ENCODE results near the gene COX6B2.

Gene COX6B2

DNA sequence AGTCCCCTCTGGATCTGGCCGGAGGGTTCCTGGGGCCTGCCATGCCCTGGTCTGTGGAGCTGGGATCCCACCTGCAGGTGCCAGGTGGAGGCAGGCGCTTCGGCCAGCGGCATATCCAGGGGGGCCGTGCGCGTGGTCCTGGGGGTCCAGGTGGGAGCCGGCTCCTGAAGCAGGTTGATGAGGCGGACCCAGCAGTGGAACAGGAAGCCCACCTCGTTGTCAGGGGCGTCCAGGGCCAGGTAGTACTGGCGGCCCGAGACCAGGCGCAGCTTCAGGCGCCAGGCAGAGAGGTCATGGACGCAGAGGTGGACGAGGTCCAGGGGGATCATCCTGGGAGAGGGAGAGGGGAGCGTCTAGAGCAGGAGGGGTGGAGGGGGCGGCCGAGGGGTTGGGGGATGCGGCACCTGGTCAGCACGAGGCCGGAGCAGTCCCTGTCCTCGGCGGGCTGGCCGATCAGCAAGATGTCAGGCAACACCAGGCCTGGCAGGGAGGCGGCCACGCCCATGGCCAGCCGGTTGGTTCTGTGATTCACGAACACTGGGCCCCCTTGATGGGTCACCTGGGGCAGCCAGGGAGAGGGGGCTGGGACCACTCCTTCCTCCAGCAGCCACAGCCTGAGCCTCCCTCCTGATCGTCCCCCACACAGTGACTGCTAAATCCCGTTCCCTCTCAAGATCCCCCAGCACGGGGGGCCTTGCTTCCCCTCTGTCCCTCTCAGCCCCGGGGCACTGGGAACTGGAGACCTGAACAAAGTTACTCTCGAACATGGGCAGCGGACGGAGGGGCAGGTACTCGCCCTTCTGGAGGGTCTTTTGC is 7.9 kb upstream of the COX6B2 start:
- no peak for DNase-seq (ENCODE audit: low read depth)

DNA sequence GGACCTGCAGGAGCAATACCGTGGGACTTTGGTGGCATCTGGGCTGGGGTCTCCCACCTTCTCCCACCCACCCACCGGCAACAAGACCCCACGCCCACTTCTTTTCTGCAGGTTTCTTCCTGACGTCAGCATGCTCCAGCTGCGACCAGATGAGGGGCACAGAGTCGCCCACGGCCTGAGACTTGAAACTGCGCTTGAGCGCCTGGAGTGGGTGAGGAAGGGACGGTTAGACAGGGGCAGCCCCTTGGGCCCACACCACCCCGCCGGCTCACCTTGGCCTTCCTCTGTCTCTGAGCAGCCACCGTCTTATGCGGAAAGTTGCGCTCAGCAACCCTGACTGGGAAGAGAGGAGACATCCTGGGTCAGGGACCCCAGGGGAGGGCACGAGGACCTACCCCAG is 6.4 kb upstream of the COX6B2 start:
- DNase-seq (ENCODE audit: low read depth): no peak

DNA sequence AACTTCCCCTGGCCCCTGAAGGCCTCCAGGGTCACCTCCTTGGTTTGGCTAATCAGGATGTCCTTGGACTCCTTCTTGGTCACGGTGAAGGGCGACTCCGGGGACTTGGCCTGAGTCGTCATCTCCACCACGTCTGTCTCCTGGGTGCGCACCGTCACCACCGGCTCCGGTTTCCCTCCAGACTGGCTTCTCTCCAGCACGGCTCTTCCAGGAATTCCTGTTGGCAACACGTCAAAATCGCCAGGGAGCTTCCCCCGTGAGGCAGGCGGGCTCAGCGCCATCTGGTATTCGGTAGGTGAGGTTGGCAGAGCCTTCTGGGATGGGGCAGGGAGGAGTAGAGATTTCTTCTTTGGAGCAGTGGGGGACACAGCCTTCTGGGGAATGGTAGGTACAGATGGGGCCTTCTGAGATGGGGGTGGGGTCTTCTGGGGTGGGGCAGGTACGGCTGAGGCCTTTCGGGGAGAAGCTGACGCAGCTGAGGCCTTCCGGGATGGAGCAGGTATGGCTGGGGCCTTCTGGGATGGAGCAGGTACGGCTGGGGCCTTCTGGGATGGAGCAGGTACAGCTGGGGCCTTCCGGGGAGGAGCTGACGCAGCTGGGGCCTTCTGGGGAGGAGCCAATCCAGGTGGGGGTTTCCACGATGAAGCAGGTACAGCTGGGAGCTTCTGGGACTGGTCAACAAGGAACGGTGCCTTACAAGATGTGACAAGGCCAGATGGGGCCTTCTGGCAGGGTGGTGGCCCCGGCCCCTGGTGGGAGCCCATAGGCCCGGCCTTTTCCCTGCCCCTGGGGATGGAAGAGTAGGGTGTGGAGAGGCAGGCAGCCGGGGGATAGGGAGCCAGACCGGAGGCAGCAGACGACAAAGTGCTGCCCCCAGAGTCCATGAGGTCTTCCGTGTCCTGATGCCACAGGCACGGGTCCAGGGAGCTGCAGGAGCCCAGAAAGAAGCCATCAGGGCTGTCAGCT is 4.7 kb upstream of the COX6B2 start:
- no peak for DNase-seq (ENCODE audit: low read depth)

DNA sequence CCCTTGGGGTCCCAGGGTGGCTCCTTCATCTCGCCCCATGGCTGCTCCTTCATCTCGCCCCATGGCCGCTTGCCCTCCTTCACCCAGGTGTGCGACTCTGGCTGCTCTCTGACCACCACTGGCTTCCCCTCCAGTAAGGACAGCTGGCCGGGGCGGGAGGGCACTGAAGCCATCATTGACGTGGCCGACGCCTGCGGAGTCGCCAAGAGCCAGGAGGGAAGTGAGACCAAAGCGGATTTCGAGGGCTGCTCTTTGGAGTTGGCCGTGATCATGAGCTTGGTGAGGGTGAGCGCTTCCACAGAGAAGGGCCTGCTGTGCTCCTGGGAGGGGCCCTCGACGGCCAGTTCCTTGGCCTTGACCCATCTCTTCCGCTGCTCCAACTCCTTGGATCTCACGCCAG is 4.0 kb upstream of the COX6B2 start:
- no peak for DNase-seq (ENCODE audit: low read depth)

DNA sequence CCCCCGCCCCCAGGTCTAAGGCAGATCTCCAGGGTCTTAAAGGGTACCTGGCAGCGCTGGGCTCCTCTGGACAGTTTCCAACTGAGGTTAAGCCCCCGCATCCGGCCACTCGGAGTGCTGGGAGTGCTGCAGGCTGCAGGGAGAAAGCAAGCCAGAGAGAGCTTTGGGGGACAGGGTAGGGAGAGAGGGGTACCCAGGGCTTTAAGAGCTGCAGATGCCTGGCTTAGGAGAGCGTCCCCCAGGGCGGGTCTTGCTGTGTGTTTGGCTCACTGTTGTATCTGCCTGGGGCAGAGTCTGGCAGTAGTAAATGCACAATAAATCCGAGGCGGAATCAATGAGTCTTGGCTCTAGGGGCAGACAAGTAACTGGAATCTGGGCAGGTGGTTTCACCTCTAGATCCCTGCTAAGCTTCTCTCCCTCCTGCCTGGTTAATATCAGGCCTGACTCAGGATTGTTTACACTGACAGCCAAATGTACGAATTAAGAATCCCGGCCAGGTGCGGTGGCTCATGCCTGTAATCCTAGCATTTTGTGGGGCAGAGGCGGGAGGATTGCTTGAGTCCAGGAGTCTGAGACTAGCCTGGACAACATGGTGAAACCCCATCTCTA is 798 bp upstream of the COX6B2 start:
- DNase-seq (ENCODE audit: low read depth): no peak

DNA sequence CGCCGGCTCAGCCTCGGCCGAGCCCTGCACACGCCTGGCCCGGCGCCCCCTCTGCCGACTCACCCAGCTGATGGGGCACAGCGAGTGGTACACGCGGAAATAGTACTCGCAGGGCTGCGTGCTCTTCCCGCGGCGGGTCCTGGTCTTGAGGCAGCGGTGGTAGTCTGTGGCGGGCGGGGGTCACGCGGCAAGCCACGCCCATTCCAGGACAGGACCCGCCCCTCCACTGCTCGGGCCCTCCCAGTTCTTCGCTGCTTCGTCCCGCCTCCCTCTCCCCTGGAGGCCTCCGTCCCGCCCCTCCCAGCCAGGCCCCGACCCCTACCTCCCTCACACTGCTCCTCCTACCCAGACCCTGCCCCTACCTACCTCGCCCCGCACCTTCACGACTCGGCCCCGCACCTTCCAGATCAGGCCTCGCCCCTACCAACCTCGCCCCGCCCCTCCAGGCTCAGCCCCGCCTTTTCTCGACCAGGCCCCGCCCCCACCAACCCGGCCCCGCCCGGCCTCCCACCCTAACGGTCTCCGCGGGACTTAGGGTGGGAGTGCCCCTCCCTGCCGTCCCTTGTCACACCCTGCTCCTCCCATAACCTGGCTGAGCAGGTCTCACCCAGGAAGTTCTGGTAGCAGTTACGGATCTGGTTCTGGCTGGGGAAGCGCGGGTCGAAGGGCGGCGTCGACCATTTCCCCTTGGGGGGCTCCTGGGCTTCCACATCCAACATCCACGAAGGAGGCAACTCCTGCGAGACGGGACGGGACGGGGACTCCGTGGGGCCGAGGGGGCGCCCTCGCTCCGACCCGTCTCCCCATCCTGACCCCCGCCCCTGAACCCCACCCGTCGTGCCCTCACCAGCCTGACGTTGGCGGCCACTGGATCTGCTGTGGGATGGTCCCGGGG is 469 bp downstream of the COX6B2 start:
- DNase-seq (ENCODE audit: low read depth): no peak

DNA sequence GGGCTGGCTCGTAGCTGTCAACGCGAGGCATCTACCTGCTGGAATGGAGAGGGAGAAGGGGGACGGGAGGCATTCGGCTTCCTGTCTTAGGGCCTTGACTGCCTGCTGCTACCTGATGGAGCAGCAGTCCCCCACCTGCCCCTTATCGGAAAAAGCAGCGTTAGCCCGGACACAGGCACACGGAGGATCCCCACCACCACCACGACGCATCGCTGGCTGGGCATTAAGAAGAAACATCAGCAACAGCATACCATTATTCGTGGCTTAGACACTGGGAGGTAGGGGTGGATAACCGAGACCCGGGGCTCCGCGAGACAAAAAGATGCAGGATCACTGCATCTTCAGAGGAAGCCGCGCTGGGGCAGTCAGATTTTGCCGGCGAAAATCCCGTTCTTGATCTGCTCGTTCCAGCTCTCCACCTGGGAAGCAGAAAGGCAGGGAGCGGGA is 1.1 kb downstream of the COX6B2 start:
- DNase-seq (ENCODE audit: low read depth): no peak

DNA sequence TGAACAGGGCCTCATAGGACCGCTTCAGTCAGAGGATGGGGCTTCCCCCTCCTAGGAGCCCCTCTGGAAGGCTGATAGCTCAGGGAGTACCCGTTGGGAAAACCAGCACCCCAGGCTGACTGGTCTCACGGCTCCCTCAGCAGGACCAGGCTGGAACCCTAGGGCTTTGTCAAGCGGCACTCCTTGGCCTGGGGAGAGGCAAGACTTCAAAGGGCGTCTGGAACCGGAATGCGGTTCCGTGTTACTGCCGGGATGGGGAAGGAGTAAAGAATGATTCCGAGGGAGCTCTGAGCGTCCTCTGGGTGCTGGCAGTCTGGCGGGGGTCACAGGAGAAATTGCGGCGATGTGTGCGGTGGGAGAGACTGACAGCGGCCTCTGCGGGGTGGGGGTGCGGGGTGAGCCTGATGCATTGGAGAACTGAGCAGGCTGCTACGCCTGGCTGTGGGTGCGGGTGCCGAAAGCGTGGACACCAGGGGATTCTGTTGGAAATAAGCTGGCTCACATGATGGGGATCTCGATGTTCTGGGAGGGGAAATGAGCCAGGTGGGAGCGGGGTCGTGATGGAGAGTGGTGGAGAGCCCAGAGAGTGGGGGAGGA is 1.9 kb downstream of the COX6B2 start:
- DNase-seq (ENCODE audit: low read depth): no peak

DNA sequence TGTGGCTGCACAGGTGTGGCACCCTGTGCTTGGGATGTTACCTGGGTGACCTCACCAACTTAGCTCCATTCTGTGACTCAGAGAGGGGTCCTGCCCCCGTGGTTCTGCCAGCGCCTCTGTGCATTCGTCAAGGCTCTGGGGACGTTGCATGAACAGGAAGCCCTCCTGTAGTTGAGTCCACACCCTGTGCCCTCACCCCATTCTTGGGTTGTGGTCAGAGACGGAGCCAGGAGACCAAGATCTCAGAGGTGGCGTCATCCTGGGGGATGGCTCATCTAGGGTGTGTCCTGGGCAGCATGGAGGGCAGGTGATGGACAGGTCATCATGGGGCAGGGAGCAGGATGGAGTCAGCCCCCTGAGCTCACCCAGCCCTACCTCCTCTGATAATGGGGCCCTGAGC is 2.5 kb downstream of the COX6B2 start:
- no peak for DNase-seq (ENCODE audit: low read depth)

DNA sequence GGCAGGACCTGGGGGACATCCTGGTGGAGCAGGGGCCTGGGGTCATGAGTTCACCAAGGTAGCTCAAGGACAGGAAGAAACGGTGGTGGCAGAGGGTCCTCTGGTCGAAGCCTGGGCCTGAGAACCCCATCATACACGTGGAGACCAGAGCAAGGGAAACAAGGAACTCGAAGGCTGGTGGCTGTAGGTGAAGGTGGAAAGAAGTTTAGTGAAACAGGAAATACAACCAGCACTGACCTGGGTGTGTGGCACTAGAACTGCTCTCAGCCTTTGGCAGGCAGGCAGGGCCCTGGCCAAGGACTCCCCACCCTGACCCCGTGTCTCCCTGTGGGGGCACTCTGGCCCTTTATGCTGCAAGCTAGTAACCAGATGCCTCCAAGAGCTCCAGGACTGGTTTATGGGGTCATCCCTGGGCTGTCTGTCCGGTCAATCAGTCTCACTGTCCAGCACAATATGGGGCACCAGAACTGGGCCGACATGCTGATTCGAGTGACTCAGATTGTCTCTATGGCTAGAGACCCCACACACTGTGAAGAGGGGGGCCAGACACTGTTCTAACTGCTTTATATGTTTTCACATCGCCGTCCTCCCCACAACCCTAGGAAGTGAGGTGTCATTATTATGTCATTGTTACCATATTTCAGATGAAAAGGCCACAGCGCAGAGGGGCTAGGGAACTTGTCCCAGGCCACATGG is 3.8 kb downstream of the COX6B2 start:
- no peak for DNase-seq (ENCODE audit: low read depth)

DNA sequence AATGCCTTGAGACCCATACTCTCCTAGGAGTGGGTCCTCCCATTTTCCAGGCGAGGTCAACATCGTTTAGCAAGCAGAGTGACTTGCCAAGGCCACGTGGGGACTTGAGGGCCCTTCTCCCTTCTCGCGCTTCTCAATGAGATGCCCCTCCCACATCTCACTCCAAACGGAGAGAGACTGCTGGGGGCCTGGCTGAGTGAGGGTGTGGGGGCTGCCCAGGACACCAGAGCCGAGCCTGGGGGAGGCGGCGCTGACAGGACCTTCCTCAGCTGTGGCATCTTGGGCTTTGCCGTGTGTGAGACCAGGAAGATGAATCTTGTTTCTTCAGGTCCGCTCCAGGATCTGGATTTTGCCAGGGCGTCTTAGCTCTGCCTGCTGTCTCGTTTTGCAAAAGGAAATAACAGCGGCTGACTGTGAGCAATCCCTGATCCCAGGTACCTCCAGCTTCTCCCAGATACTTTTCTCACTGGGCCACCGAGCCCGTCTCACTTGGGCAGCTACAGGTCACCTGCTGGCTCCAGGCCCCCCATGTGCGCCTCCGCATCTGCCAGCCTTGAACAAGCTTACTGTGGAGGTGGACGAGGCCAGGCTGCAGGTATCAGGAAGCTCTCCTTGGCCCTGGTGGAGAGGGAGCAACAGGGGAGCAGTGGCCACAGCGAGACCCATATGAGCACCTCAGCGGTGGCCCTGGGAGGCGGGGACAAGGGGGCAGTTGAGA is 6.0 kb downstream of the COX6B2 start:
- DNase-seq (ENCODE audit: low read depth): no peak

DNA sequence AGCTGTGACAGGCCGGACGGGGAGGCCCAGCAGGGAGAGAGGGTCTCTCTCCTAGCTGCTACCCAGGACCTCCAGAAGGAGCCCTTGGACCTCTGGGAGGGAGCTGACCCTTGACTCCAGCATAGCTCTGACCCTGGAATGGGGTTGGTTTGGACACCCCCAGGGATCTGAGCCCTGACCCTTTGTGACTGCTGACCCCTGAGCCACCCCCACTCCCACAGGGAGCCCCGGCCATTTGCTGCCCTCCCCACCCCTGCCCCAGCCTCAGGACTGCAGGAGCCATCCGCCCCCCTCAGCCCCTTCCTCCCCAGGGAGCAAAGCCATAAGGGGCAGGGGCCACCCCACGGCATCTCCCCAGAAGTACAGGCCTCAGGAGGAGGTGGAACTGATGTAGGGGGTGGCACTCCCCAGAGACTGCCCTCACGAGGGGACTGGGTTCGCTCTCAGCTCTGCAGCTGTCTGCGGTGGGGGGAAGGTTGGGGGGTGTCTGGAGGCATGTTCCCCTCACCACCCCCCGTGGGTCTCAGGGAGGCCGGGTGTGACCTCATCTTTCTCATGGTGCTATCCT is 7.0 kb downstream of the COX6B2 start:
- DNase-seq (ENCODE audit: low read depth): no peak

DNA sequence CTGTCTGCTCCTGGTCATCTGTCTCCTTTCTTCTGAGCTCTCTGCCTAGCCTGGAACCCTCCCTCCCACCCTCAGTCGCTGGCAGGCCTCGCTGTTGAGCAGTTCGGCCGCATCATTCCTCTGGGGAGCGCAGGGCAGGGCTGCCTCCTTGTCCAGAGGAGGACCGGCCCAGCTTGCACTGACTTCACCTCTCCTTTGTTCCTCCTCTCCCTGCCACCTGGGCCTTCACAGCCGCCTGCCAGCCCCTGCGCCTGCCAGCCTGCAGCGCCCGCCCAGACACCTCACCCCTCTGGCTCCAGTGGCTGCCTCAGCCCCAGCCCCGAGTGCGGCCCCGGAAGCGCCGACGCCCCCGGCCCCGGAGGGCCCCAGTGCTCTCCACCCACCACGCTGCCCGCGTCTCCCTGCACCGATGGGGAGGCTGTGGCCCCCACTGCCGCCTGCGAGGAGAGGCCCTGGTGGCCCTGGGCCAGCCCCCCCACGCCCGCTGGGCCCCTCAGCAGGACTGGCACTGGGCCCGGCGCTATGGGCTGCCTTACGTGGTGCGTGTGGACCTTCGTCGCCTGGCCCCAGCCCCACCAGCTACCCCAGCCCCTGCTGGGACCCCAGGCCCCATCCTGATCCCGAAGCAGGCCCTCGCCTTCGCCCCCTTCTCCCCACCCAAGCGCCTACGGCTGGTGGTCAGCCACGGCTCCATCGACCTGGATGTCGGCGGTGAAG is 7.6 kb downstream of the COX6B2 start:
- DNase-seq (ENCODE audit: low read depth): no peak

DNA sequence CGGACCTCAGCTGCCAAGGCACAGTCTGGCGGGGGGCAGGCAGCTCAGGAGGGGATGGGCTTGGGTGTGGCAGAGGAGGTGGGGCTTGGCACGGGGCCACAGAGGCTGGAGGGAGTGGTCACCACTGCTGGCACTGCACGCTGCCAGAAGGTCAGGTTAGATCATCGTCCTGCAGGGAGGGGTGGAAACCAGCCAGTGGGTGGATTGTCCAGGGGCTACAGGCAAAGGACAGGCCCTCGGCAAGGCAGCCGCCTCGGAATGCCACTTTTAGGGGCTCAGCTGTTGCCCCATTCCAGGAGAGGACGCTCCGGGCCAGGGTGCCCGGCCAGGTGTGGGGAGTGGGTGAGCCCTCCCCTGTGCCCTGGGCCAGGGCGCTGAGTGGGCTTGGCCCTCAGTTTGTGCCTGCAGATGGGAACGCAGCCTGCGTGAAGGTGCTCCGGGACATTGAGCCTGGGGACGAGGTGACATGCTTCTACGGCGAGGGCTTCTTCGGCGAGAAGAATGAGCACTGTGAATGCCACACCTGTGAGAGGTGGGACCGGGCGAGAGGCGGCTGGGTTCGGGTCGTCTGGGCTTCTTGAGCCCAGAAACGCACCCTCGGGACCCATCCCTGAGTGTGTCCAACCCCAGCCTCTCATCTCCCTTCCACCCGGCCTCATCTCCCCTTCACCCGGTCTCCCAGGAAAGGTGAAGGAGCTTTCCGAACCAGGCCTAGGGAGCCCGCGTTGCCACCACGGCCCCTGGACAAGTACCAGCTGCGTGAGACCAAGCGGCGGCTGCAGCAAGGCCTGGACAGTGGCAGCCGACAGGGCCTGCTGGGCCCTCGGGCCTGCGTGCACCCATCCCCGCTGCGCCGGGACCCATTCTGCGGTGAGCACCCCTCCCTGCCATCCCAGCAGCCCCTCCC is 8.4 kb downstream of the COX6B2 start:
- DNase-seq (ENCODE audit: low read depth): no peak

DNA sequence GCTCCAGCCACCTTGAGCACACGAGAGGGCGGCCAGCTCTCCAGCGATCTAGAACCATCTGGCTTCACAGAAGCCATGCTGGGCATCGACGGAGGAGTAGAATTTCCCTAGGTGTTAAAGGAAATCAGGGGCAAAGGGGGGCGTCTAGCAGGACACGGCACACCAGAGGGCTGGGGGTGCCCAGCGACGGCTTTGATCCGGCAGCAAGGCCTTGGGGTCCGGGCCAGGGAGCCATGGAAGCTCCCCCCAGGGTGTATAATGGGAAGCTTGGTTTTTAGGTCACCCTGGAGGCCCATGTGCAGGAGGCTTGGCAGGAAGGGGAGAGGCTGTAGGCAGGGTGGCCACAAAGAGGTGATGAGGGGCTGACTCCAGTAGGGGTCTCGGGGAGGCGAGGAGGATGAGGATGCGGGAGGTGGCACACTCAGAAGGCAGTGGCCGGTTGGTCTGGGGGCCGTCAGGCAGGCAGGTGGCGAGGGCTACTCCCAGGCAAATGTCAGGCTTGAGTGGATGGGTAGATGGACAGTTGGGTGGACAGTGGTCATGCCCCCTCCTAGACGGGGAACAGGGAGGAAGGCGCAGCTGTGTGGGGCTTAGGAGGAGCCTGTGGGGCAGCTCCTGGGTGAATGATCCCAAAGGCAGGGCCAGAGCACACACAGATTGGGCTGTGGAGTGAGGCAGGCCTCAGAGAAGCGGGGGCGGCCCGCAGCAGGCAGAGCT is 9.3 kb downstream of the COX6B2 start:
- no peak for DNase-seq (ENCODE audit: low read depth)

DNA sequence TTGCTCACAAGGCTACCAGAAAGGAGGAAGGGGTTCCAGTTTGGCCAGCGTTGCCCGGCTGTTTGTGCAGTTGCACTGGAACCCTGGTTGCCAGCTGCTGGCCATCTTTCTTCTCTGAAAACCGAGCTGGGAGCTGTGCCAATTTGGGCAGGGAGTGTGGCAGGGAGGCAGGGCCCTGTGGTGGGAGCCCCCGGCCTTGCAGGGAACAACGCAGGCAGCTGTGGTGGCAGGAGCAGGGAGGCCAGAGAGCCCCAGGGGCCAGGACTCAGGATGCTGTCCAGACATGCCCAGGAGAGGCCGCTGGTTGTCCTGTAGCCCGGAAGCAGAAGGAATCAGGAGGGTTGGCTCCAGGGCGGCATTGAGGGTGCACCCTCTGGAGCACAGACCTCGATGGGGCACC is 10.1 kb downstream of the COX6B2 start:
- DNase-seq (ENCODE audit: low read depth): no peak
